Measurements from ENCODE around the gene IREB2. TPM values are rescaled to one million over a fixed set of nuclear protein-coding genes. Genes with fewer than 3 reads are reported as not detected.
A peak's percentile ranks its signal among the peaks of the same experiment; 100 is the strongest.

IREB2 gene
- total RNA-seq, 4 donors from 2014 or later: 17.2 to 35.3 (median 25.1) TPM

DNA sequence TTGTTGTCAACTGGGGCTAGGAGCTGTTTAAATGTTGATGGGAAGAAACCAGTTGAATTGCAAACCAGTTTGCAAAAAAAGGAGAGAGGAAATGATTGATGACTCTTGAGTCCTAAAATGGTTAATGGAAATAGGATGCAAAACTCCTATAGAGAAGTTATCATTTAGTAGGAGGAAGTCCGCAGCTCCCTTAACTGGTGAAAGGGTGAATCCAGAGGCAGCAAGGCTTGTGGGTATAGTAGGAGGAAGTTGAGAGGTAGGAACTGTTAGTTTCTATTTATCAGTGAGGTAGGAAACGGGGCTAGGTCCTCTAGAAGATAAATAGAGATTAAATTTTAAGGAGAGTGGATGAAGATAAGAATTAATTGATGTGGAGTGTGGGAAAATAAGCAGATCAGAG is 15.4 kb downstream of the IREB2 start:
- TF ChIP-seq, protein P1, sequence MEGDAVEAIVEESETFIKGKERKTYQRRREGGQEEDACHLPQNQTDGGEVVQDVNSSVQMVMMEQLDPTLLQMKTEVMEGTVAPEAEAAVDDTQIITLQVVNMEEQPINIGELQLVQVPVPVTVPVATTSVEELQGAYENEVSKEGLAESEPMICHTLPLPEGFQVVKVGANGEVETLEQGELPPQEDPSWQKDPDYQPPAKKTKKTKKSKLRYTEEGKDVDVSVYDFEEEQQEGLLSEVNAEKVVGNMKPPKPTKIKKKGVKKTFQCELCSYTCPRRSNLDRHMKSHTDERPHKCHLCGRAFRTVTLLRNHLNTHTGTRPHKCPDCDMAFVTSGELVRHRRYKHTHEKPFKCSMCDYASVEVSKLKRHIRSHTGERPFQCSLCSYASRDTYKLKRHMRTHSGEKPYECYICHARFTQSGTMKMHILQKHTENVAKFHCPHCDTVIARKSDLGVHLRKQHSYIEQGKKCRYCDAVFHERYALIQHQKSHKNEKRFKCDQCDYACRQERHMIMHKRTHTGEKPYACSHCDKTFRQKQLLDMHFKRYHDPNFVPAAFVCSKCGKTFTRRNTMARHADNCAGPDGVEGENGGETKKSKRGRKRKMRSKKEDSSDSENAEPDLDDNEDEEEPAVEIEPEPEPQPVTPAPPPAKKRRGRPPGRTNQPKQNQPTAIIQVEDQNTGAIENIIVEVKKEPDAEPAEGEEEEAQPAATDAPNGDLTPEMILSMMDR (IDR thresholded peaks at IDR 0.05): no peak
- TF ChIP-seq POLR2A (IDR thresholded peaks at IDR 0.05): no peak
- H3K4me3 ChIP-seq: no peak overlapping the region
- intact Hi-C loops (cut with DNase I): no loop called here
- 68 to 74% methylated on average over 2 of the region's 2 CpGs for WGBS, 2 donors
- H3K9me3 ChIP-seq: no peaks in the 10 kb centered on the region
- H3K4me1 ChIP-seq: peaks cover 5 to 75% (median 47%) of the 10 kb centered on the region in 3 donors
- no peak for DNase-seq
- no peak overlapping the region for H3K27ac ChIP-seq
- peaks cover 0 to 1% (median 0%) of the 10 kb centered on the region in 3 donors for H3K36me3 ChIP-seq
- H3K27me3 ChIP-seq: no peaks in the 10 kb centered on the region

DNA sequence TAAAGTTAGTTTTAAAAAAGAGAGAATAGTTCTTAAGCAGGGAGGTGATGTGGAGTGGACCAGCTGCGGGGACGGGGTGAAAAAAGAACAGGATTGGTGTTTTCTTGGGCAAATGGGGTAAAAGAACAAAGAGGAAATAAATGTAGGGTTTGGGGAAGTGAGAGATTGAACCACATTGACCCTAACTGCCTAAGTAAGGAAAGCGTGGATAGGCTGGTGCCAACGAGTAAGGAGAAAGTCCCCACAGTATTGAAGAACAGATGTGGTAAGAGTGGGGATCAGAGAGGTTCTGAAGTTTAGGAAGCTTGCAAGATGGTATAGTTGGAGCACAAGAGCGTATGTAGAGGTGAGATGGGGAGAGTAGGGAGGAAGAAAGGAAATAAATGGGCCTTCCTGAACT is 17.0 kb downstream of the IREB2 start:
- Histone ChIP-seq H3K36me3 (peaks cover 0 to 9% (median 0%) of the 10 kb centered on the region in 3 donors), H3K27ac (peak overlapping the region in 1 of 4 donors; percentile 28), H3K4me3 (no peak overlapping the region), H3K9me3 (no peaks in the 10 kb centered on the region), H3K27me3 (no peaks in the 10 kb centered on the region), H3K4me1 (peaks cover 0 to 61% (median 32%) of the 10 kb centered on the region in 3 donors)
- TF ChIP-seq POLR2A (IDR thresholded peaks at IDR 0.05): no peak
- TF ChIP-seq, protein P1 (IDR thresholded peaks at IDR 0.05): no peak
- WGBS, 2 donors: 71 to 75% methylated on average over 5 of the region's 5 CpGs
- intact Hi-C loops (cut with DNase I): no loop called here
- DNase-seq: no peak

GRCh38 chr15:78455749-78456148 is 17.7 kb downstream of the IREB2 start:
- intact Hi-C loops (cut with DNase I): no loop called here
- Histone ChIP-seq H3K4me1 (peaks cover 0 to 53% (median 32%) of the 10 kb centered on the region in 3 donors), H3K27ac (no peak overlapping the region), H3K9me3 (no peaks in the 10 kb centered on the region), H3K4me3 (no peak overlapping the region), H3K36me3 (peaks cover 0 to 9% (median 0%) of the 10 kb centered on the region in 3 donors), H3K27me3 (no peaks in the 10 kb centered on the region)
- no peak for DNase-seq
- 39 to 52% methylated on average over 3 of the region's 3 CpGs for WGBS, 2 donors
- TF ChIP-seq, protein P1 (IDR thresholded peaks at IDR 0.05): no peak
- no peak for TF ChIP-seq POLR2A (IDR thresholded peaks at IDR 0.05)

GRCh38 chr15:78456426-78456825 is 18.4 kb downstream of the IREB2 start:
- no peak overlapping the region for H3K4me3 ChIP-seq
- H3K4me1 ChIP-seq: peaks cover 0 to 53% (median 33%) of the 10 kb centered on the region in 3 donors
- peaks cover 0 to 9% (median 0%) of the 10 kb centered on the region in 3 donors for H3K36me3 ChIP-seq
- intact Hi-C loops (cut with DNase I): no loop called here
- 93 to 95% methylated on average over 7 of the region's 7 CpGs for WGBS, 2 donors
- no peak for DNase-seq
- H3K27ac ChIP-seq: peak overlapping the region in 1 of 4 donors; percentile 16
- H3K27me3 ChIP-seq: no peaks in the 10 kb centered on the region
- H3K9me3 ChIP-seq: no peaks in the 10 kb centered on the region
- TF ChIP-seq, protein P1 (IDR thresholded peaks at IDR 0.05): no peak
- no peak for TF ChIP-seq POLR2A (IDR thresholded peaks at IDR 0.05)

DNA sequence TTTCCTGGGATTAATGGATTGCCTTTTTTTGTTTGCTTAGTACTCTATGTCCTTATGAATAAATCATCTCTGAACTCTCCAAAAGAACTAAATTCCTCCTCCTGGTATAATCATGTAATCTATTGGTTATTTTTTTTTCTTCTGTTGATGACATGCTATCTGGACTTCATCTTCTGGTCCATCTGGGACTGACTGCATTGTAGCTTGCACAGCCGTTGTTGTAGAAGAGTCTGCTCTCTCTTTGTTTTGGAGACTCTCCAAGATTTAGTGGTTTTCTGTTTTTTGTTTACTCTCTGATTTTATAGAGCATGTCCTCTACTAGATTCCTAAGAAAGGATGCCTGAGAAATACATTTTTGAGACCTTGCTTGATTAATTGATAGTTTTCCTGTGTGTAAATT is 19.1 kb downstream of the IREB2 start:
- H3K4me1 ChIP-seq: peaks cover 0 to 59% (median 35%) of the 10 kb centered on the region in 3 donors
- H3K36me3 ChIP-seq: peaks cover 0 to 9% (median 0%) of the 10 kb centered on the region in 3 donors
- H3K27ac ChIP-seq: peak overlapping the region in 1 of 4 donors; percentile 58
- no peak for DNase-seq
- TF ChIP-seq POLR2A (IDR thresholded peaks at IDR 0.05): no peak
- TF ChIP-seq, protein P1 (IDR thresholded peaks at IDR 0.05): no peak
- no peaks in the 10 kb centered on the region for H3K27me3 ChIP-seq
- 0 to 14% methylated on average over 1 of the region's 1 CpG for WGBS, 2 donors
- no peak overlapping the region for H3K4me3 ChIP-seq
- intact Hi-C loops (cut with DNase I): no loop called here
- H3K9me3 ChIP-seq: no peaks in the 10 kb centered on the region
